ENCODE measurements around the gene HOXD3. TPM values are rescaled to one million over a fixed set of nuclear protein-coding genes. Genes with fewer than 3 reads are reported as not detected.
A peak's percentile ranks its signal among the peaks of the same experiment; 100 is the strongest.

HOXD3 gene
- total RNA-seq, 4 donors from 2014 or later: 2.0 to 9.1 (median 8.3) TPM

DNA sequence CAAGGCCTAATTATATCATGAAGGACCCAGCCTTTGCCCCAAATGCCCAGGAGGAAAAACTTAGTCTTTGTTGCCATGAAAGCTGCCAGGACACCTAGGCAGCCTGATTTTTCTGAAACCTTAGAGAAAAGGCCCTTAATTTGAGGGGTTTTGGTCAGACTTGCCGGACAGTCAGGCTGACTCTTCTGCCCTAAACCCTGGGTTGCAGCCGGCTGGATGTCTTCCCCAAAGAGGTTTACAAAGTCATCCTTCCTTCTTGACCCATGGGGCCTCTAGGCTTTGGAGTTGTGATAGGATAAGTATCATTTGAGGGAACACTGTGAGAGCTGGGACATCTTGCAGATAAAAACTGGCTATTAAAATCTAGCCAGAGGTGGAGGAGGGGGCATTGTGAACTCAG, 28.9 kb downstream of the HOXD3 start:
- H3K4me3 ChIP-seq: no peak overlapping the region
- no peaks in the 10 kb centered on the region for H3K36me3 ChIP-seq
- TF ChIP-seq POLR2A (IDR thresholded peaks at IDR 0.05): no peak
- TF ChIP-seq, protein P1, sequence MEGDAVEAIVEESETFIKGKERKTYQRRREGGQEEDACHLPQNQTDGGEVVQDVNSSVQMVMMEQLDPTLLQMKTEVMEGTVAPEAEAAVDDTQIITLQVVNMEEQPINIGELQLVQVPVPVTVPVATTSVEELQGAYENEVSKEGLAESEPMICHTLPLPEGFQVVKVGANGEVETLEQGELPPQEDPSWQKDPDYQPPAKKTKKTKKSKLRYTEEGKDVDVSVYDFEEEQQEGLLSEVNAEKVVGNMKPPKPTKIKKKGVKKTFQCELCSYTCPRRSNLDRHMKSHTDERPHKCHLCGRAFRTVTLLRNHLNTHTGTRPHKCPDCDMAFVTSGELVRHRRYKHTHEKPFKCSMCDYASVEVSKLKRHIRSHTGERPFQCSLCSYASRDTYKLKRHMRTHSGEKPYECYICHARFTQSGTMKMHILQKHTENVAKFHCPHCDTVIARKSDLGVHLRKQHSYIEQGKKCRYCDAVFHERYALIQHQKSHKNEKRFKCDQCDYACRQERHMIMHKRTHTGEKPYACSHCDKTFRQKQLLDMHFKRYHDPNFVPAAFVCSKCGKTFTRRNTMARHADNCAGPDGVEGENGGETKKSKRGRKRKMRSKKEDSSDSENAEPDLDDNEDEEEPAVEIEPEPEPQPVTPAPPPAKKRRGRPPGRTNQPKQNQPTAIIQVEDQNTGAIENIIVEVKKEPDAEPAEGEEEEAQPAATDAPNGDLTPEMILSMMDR (IDR thresholded peaks at IDR 0.05): no peak
- no peak for DNase-seq
- no peaks in the 10 kb centered on the region for H3K9me3 ChIP-seq
- peaks cover 0 to 16% (median 6%) of the 10 kb centered on the region in 4 donors for H3K4me1 ChIP-seq
- H3K27me3 ChIP-seq: no peaks in the 10 kb centered on the region
- H3K27ac ChIP-seq: no peak overlapping the region

DNA sequence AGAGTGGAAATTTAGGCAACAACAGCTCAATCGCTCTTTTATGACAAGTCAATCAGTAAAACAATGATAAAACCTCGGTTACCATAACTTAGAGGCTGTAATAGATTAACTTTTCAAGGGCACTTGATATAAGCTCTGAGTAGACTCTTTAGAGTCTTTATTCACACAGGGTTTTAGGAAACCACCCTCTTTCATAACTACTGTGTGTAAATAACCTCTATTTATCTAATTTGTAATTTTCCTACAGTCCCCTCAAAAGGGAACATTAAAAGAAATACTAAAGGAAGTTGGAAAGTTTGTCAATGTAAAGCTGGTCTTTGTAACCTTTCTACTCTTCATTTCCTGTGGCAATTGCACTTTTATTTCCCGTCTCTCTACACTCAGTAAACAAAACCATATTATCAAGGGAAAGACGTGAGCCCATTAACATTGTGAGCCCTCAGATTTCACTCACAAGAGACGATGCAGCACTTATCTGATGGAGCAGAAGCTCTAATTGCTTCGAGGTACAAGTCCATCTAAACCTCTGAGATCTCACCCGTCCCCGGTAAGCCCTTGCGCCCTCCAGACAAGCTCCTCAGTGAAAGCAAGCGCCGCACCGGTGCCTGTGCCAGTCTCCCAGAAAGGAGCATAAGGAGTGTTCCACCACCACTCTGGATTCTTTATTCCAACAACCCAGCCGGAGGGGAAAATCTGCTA, 30.2 kb downstream of the HOXD3 start:
- Histone ChIP-seq H3K27me3 (no peaks in the 10 kb centered on the region), H3K9me3 (no peaks in the 10 kb centered on the region), H3K36me3 (no peaks in the 10 kb centered on the region), H3K4me1 (peaks cover 0 to 16% (median 6%) of the 10 kb centered on the region in 4 donors), H3K4me3 (peak overlapping the region in 3 of 4 donors; percentile 44 to 90 (median 70)), H3K27ac (peak overlapping the region in 3 of 4 donors; percentile 75 to 94 (median 82))
- TF ChIP-seq POLR2A (IDR thresholded peaks at IDR 0.05): no peak
- peak in 1 of 3 donors; percentile 59 for DNase-seq

DNA sequence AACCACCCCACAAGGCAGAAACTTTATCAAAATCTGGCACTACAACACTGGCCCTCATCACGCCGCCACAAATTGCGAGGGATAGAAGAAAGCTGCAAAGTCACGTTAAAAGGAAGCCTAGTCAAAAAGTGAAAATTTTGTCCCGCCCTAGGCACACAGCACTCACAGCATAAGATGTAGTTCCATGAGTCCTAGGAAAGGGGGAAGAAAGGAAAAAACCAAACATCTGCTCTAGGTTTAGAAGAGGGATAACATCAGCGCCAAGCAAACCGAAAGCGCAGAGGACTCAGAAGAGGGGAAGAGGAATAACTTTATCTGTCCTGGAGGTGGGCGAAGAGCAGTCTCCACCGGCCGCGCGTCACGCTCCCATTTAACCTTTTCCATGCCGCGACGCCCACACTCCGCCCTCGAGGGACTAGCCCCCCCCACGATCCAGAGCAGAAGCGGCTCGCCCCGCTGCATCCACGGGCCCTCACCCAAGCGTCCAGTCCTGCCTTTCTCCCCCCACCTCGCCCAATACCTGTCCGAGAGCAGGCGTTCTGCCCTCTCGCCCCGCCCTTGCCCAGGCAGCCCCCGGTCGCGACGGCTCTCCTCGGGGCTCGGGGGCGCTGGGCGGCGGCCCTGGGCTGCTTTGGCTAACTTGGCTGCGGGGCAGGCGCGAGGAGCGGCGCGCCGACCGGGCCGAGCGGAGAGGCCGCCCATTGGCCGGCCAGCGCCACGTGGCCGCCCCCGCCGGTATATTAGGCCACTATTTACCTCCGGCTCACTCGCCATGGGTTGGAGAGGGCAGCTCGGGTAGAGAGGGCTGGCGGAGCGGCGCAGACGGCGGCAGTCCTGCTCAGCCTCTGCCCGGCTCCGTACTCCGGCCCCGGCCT, 31.0 kb downstream of the HOXD3 start, which contains the start of gene HOXD1:
Gene HOXD1 (plus strand): TSS at position 770 of the 875 bp plus-strand sequence. CDS start 134 bp downstream, outside the sequence.
- H3K9me3 ChIP-seq: no peaks in the 10 kb centered on the region
- TF ChIP-seq, protein P1 (IDR thresholded peaks at IDR 0.05): no peak
- TF ChIP-seq POLR2A (IDR thresholded peaks at IDR 0.05): peak; percentile 82 to 85
- no peaks in the 10 kb centered on the region for H3K36me3 ChIP-seq
- peaks cover 0 to 16% (median 6%) of the 10 kb centered on the region in 4 donors for H3K4me1 ChIP-seq
- peak within 1 kb of the TSS; percentile 44 to 90 (median 58) for H3K4me3 ChIP-seq
- peak in 2 of 3 donors; percentile 82 to 89 for DNase-seq
- no peaks in the 10 kb centered on the region for H3K27me3 ChIP-seq
- peak within 1 kb of the TSS; percentile 25 to 94 (median 78) for H3K27ac ChIP-seq

DNA sequence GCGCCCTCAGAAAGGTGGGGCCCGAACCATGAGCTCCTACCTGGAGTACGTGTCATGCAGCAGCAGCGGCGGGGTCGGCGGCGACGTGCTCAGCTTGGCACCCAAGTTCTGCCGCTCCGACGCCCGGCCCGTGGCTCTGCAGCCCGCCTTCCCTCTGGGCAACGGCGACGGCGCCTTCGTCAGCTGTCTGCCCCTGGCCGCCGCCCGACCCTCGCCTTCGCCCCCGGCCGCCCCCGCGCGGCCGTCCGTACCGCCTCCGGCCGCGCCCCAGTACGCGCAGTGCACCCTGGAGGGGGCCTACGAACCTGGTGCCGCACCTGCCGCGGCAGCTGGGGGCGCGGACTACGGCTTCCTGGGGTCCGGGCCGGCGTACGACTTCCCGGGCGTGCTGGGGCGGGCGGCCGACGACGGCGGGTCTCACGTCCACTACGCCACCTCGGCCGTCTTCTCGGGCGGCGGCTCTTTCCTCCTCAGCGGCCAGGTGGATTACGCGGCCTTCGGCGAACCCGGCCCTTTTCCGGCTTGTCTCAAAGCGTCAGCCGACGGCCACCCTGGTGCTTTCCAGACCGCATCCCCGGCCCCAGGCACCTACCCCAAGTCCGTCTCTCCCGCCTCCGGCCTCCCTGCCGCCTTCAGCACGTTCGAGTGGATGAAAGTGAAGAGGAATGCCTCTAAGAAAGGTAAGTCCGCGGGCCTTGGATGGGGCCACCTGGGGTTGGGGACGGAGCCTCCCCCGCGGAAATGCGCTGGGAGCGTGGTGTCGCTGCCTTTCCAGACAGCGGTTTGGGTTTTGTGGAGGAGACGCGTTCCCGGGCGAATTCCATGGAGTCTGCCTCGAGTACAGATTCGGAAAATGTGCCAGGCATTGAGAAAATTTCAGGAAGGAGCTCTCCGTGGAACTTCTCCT, 31.9 kb downstream of the HOXD3 start:
- no peaks in the 10 kb centered on the region for H3K9me3 ChIP-seq
- H3K36me3 ChIP-seq: no peaks in the 10 kb centered on the region
- peak in 1 of 3 donors; percentile 76 for DNase-seq
- H3K4me1 ChIP-seq: peaks cover 0 to 16% (median 6%) of the 10 kb centered on the region in 4 donors
- TF ChIP-seq, protein P1 (IDR thresholded peaks at IDR 0.05): peak in 3 of 6 experiments; percentile 27 to 41 (median 35)
- peak in 1 of 2 donors; percentile 3 for TF ChIP-seq POLR2A (IDR thresholded peaks at IDR 0.05)
- no peaks in the 10 kb centered on the region for H3K27me3 ChIP-seq
- peak overlapping the region; percentile 44 to 90 (median 58) for H3K4me3 ChIP-seq
- H3K27ac ChIP-seq: peak overlapping the region; percentile 25 to 94 (median 78)

DNA sequence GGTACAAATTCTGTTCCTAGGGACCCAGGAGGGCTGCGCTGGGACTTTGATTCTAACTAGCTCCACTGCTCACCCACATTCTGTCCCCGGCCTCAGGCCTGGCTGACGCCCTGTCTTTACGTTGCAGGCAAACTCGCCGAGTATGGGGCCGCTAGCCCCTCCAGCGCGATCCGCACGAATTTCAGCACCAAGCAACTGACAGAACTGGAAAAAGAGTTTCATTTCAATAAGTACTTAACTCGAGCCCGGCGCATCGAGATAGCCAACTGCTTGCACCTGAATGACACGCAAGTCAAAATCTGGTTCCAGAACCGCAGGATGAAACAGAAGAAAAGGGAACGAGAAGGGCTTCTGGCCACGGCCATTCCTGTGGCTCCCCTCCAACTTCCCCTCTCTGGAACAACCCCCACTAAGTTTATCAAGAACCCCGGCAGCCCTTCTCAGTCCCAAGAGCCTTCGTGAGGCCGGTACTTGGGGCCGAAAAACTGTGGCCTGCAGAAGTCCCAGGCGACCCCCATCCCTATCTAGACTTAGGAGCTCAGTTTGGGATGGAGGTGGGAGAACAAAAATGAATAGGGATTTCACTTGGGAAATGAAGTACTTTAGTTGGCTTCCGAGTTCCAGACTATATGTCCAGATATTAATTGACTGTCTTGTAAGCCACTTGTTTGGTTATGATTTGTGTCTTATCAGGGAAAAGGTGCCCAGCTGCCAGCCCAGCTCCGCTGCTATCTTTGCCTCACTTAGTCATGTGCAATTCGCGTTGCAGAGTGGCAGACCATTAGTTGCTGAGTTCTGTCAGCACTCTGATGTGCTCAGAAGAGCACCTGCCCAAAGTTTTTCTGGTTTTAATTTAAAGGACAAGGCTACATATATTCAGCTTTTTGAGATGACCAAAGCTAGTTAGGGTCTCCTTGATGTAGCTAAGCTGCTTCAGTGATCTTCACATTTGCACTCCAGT, 32.9 kb downstream of the HOXD3 start:
- peak overlapping the region in 1 of 4 donors; percentile 94 for H3K27ac ChIP-seq
- TF ChIP-seq, protein P1 (IDR thresholded peaks at IDR 0.05): no peak
- no peak for TF ChIP-seq POLR2A (IDR thresholded peaks at IDR 0.05)
- H3K4me3 ChIP-seq: peak overlapping the region; percentile 9 to 90 (median 57)
- H3K9me3 ChIP-seq: no peaks in the 10 kb centered on the region
- H3K4me1 ChIP-seq: peaks cover 0 to 16% (median 6%) of the 10 kb centered on the region in 4 donors
- no peaks in the 10 kb centered on the region for H3K27me3 ChIP-seq
- peak in 1 of 3 donors; percentile 56 for DNase-seq
- H3K36me3 ChIP-seq: no peaks in the 10 kb centered on the region

Measured in Peyer's patch (tissue), 4 donors.